ENCODE results near the gene KCNK7.

KCNK7 gene

DNA sequence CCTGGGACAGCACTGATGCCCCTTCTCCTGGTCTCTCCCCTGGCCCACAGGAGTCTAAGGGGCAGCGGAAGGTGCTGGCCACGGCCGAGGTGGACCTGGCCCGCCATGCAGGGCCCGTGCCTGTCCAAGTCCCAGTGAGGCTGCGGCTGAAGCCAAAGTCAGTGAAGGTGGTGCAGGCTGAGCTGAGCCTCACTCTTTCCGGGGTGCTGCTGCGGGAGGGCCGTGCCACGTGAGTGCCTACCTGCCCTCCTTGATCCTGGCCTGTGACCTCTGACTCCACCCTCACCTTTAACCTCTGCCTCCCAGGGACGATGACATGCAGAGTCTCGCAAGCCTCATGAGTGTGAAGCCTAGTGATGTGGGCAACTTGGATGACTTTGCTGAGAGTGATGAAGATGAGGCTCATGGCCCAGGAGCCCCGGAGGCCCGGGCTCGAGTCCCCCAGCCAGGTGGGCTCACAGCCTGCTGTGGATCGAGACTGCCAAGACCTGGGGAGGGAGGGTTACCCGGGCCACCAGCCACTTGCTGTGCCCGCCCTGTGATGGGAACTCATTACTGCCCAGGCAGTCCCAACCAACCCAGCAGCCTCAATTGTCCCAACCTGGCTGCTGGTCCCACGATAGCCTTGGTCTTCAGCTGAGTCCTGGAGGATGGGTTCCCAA is 15.4 kb downstream of the KCNK7 start:
- Histone ChIP-seq H3K4me3 (ENCODE audit: control insufficient read depth in 1 of 7, extremely low read depth in 1 of 7, insufficient read depth in 4 of 7, low read depth in 2 of 7, low read length in 6 of 7) (no peak overlapping the region), H3K9me3 (ENCODE audit: control extremely low read depth in 1 of 5, control insufficient read depth in 4 of 5, insufficient read depth in 2 of 5, low read depth in 1 of 5, low read length in 4 of 5) (no peaks in the 10 kb centered on the region), H3K4me1 (ENCODE audit: control extremely low read depth in 1 of 4, control insufficient read depth in 4 of 4, insufficient read depth in 4 of 4, low read length in 3 of 4) (peaks cover 0 to 35% (median 28%) of the 10 kb centered on the region in 4 experiments), H3K27me3 (replicated peaks in 2 of 5; ENCODE audit: control insufficient read depth in 4 of 5, insufficient read depth in 5 of 5, low read length in 4 of 5) (no peaks in the 10 kb centered on the region), H3K36me3 (ENCODE audit: control insufficient read depth in 4 of 4, insufficient read depth in 4 of 4, low read length in 3 of 4) (peaks cover 0 to 54% (median 36%) of the 10 kb centered on the region in 4 experiments), H3K27ac (ENCODE audit: insufficient read depth in 1 of 2, low read depth in 1 of 2, low read length in 2 of 2, poor library complexity in 1 of 2, severe bottlenecking in 2 of 2) (no peak overlapping the region)
- no peak for DNase-seq
- 97% methylated on average over 17 of the region's 19 CpGs for WGBS (ENCODE audit: insufficient coverage)
- ChIA-PET POLR2A (interaction anchor here (1.1 kb wide), 1 partner anchor 9 kb away, joined by 3 read pairs; no protein-coding TSS in a partner anchor), CTCF (interaction anchor here (0.7 to 16.4 kb wide), 3 partner anchors 8 to 41 kb away, joined by 3 to 262 read pairs (median 170); partner anchors contain the start of gene FAM89B)

DNA sequence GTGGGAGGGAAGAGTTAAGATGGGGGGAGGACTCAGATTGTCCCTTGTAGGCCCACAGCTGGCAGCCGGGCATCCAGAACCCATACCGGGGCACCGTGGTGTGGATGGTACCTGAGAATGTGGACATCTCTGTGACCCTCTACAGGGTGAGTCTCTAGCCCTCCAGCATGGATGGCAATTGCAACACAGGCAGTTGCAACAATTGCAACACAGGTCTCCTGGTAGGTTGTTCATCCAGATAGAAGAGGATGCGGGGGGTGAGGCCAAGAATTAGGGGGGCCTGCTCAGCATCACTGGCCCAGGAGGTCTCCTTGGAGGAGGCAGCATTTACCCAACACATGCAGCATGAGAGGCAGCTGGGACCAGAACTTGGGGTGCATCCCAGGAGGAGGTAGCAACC is 16.3 kb downstream of the KCNK7 start:
- Histone ChIP-seq H3K9me3 (ENCODE audit: control extremely low read depth in 1 of 5, control insufficient read depth in 4 of 5, insufficient read depth in 2 of 5, low read depth in 1 of 5, low read length in 4 of 5) (no peaks in the 10 kb centered on the region), H3K4me3 (ENCODE audit: control insufficient read depth in 1 of 7, extremely low read depth in 1 of 7, insufficient read depth in 4 of 7, low read depth in 2 of 7, low read length in 6 of 7) (no peak overlapping the region), H3K27ac (ENCODE audit: insufficient read depth in 1 of 2, low read depth in 1 of 2, low read length in 2 of 2, poor library complexity in 1 of 2, severe bottlenecking in 2 of 2) (no peak overlapping the region), H3K36me3 (ENCODE audit: control insufficient read depth in 4 of 4, insufficient read depth in 4 of 4, low read length in 3 of 4) (peaks cover 0 to 47% (median 33%) of the 10 kb centered on the region in 4 experiments), H3K4me1 (ENCODE audit: control extremely low read depth in 1 of 4, control insufficient read depth in 4 of 4, insufficient read depth in 4 of 4, low read length in 3 of 4) (peaks cover 0 to 42% (median 34%) of the 10 kb centered on the region in 4 experiments), H3K27me3 (replicated peaks in 2 of 5; ENCODE audit: control insufficient read depth in 4 of 5, insufficient read depth in 5 of 5, low read length in 4 of 5) (no peaks in the 10 kb centered on the region)
- 96% methylated on average over 4 of the region's 4 CpGs for WGBS (ENCODE audit: insufficient coverage)
- CTCF ChIA-PET, result interaction anchor here (9.7 to 16.4 kb wide), 2 partner anchors 11 to 40 kb away, joined by 170 to 262 read pairs; no protein-coding TSS in a partner anchor
- POLR2A ChIA-PET, result interaction anchor here (0.6 kb wide), 1 partner anchor 9 kb away, joined by 4 read pairs; no protein-coding TSS in a partner anchor
- no peak for DNase-seq

DNA sequence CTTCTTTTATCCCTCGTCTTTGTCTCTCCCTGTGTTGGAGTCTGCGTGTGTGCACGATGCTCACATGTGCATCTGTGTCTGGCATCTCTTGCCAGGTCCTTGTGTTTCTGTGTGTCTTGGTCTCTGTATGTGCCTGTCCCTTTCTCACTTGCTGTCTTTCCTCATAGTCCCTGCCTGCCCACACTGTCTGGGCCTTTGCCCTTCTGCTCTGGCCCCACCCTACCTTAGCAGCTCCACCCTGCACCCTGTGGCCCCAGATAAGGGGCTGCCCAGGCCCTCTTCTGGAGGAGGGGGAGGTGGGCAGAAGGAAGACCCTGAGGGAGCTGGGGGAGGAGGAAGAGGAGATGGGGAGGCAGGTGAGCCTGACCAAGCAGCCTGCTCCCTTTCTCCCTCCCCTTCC is 16.9 kb downstream of the KCNK7 start:
- peaks cover 0 to 42% (median 30%) of the 10 kb centered on the region in 4 experiments for H3K36me3 ChIP-seq (ENCODE audit: control insufficient read depth in 4 of 4, insufficient read depth in 4 of 4, low read length in 3 of 4)
- 100% methylated on average over 3 of the region's 3 CpGs for WGBS (ENCODE audit: insufficient coverage)
- no peaks in the 10 kb centered on the region for H3K9me3 ChIP-seq (ENCODE audit: control extremely low read depth in 1 of 5, control insufficient read depth in 4 of 5, insufficient read depth in 2 of 5, low read depth in 1 of 5, low read length in 4 of 5)
- no peak overlapping the region for H3K4me3 ChIP-seq (ENCODE audit: control insufficient read depth in 1 of 7, extremely low read depth in 1 of 7, insufficient read depth in 4 of 7, low read depth in 2 of 7, low read length in 6 of 7)
- no peaks in the 10 kb centered on the region for H3K27me3 ChIP-seq (replicated peaks in 2 of 5; ENCODE audit: control insufficient read depth in 4 of 5, insufficient read depth in 5 of 5, low read length in 4 of 5)
- peaks cover 0 to 45% (median 39%) of the 10 kb centered on the region in 4 experiments for H3K4me1 ChIP-seq (ENCODE audit: control extremely low read depth in 1 of 4, control insufficient read depth in 4 of 4, insufficient read depth in 4 of 4, low read length in 3 of 4)
- DNase-seq, result no peak
- ChIA-PET CTCF (interaction anchor here (1.3 to 16.4 kb wide), 3 partner anchors 11 to 40 kb away, joined by 3 to 262 read pairs (median 170); no protein-coding TSS in a partner anchor), POLR2A (interaction anchor here (0.6 kb wide), 1 partner anchor 10 kb away, joined by 4 read pairs; no protein-coding TSS in a partner anchor)
- no peak overlapping the region for H3K27ac ChIP-seq (ENCODE audit: insufficient read depth in 1 of 2, low read depth in 1 of 2, low read length in 2 of 2, poor library complexity in 1 of 2, severe bottlenecking in 2 of 2)

DNA sequence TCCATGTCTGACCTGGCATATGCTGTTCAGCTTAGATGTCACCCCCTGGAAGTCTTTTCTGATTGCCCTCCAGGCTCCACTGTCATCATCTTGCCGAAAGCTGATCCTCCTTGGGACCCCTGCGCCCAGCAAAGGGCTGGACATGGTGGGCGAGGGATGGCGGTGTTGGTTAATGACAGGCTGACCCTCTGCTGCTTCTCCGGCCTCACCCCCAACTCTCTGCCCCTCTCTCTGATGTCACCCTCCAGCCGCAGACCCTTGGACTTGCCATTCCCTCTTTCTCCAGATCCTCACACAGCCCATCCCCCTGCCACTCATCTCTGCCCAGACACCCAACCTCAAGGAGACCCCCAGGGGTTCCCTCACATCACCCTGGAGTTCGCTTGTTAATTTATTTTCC is 17.5 kb downstream of the KCNK7 start:
- CTCF ChIA-PET, result interaction anchor here (1.3 to 16.4 kb wide), 5 partner anchors 12 to 39 kb away, joined by 3 to 262 read pairs (median 11); no protein-coding TSS in a partner anchor

DNA sequence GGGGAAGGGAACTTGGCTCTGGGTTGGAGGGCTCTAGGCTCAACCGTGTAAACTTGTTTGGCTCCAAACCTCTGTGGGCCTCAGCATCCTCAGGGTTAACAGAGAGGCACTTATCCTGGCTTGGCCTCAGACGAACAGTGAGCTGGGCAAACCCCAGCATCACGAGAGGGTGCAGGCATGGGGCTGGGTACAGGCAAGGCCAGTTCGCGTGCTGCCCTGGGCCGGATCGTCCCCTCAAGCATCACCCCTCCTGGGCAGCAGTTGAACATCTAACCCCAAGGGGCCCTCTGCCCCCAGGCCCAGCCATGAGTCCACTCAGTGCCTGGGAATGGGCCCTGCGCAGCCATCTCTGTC is 17.9 kb downstream of the KCNK7 start:
- H3K4me1 ChIP-seq (ENCODE audit: control extremely low read depth in 1 of 4, control insufficient read depth in 4 of 4, insufficient read depth in 4 of 4, low read length in 3 of 4), result peaks cover 0 to 55% (median 47%) of the 10 kb centered on the region in 4 experiments
- peak overlapping the region in 1 of 2 experiments; percentile 70 for H3K27ac ChIP-seq (ENCODE audit: insufficient read depth in 1 of 2, low read depth in 1 of 2, low read length in 2 of 2, poor library complexity in 1 of 2, severe bottlenecking in 2 of 2)

More for the DNA sequence above, 17.5 kb downstream of the KCNK7 start:
- Histone ChIP-seq H3K27ac (ENCODE audit: insufficient read depth in 1 of 2, low read depth in 1 of 2, low read length in 2 of 2, poor library complexity in 1 of 2, severe bottlenecking in 2 of 2) (peak overlapping the region in 1 of 2 experiments; percentile 70), H3K4me3 (ENCODE audit: control insufficient read depth in 1 of 7, extremely low read depth in 1 of 7, insufficient read depth in 4 of 7, low read depth in 2 of 7, low read length in 6 of 7) (peak overlapping the region in 3 of 7 experiments; percentile 65 to 91 (median 71)), H3K4me1 (ENCODE audit: control extremely low read depth in 1 of 4, control insufficient read depth in 4 of 4, insufficient read depth in 4 of 4, low read length in 3 of 4) (peaks cover 0 to 51% (median 44%) of the 10 kb centered on the region in 4 experiments), H3K36me3 (ENCODE audit: control insufficient read depth in 4 of 4, insufficient read depth in 4 of 4, low read length in 3 of 4) (peaks cover 0 to 40% (median 29%) of the 10 kb centered on the region in 4 experiments), H3K9me3 (ENCODE audit: control extremely low read depth in 1 of 5, control insufficient read depth in 4 of 5, insufficient read depth in 2 of 5, low read depth in 1 of 5, low read length in 4 of 5) (no peaks in the 10 kb centered on the region), H3K27me3 (replicated peaks in 2 of 5; ENCODE audit: control insufficient read depth in 4 of 5, insufficient read depth in 5 of 5, low read length in 4 of 5) (no peaks in the 10 kb centered on the region)
- POLR2A ChIA-PET, result interaction anchor here (4.1 kb wide), 1 partner anchor 8 kb away, joined by 32 read pairs; no protein-coding TSS in a partner anchor
- WGBS (ENCODE audit: insufficient coverage), result 97% methylated on average over 7 of the region's 7 CpGs
- no peak for DNase-seq

DNA sequence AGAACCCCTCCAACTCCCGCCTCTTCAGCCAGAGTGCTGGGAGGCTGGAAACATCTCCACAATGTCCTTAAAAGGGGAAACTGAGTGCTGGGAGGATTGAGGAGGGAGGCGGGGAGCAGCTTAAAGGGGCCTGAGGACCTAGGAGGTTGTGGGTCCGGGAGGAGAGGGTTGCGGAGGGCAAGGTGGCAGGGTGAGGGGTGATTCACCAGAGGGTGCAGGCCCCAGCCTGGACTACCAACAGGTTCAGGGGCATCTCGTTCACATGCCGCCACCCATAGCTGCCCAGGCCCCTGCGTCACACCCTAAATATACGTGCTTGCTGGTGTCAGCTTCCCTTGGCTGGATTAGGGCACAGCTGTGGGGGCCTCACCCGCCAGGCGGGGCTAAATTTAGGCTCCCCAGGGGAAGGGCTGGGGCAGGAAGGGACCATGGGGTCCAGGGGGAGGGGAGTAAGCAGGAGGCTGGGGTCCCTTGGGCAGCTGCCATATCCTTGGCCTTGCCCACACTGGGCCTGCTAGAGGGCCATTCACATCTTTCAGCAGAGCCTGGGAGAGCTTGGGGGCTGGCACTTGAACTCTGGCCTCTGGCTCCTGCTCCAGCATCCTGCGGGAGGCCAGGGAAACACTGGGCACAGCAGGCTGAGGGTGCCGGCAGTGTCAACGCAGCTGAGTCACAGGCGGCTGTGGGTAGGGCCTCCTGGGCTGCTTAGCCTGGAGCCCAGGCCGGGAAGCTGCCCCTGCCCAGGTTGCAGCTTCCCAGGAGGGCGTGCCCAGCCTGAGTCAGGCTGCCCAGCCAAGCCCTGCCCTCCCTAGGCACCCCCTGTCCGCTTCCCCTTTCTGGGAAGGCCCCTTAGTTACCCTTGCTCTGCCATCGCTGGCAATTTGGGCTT is 18.5 kb downstream of the KCNK7 start:
- peaks cover 0 to 57% (median 49%) of the 10 kb centered on the region in 4 experiments for H3K4me1 ChIP-seq (ENCODE audit: control extremely low read depth in 1 of 4, control insufficient read depth in 4 of 4, insufficient read depth in 4 of 4, low read length in 3 of 4)
- POLR2A ChIA-PET, result interaction anchor here (0.6 to 4.1 kb wide), 5 partner anchors 9 to 473 kb away, joined by 3 to 32 read pairs (median 4); partner anchors contain the start of genes MAP3K11 and SCYL1
- peak overlapping the region in 6 of 7 experiments; percentile 50 to 91 (median 68) for H3K4me3 ChIP-seq (ENCODE audit: control insufficient read depth in 1 of 7, extremely low read depth in 1 of 7, insufficient read depth in 4 of 7, low read depth in 2 of 7, low read length in 6 of 7)
- no peaks in the 10 kb centered on the region for H3K27me3 ChIP-seq (replicated peaks in 2 of 5; ENCODE audit: control insufficient read depth in 4 of 5, insufficient read depth in 5 of 5, low read length in 4 of 5)
- peak; percentile 72 to 84 (median 84) for DNase-seq
- no peaks in the 10 kb centered on the region for H3K9me3 ChIP-seq (ENCODE audit: control extremely low read depth in 1 of 5, control insufficient read depth in 4 of 5, insufficient read depth in 2 of 5, low read depth in 1 of 5, low read length in 4 of 5)
- peak overlapping the region; percentile 19 to 70 for H3K27ac ChIP-seq (ENCODE audit: insufficient read depth in 1 of 2, low read depth in 1 of 2, low read length in 2 of 2, poor library complexity in 1 of 2, severe bottlenecking in 2 of 2)
- peaks cover 0 to 36% (median 25%) of the 10 kb centered on the region in 4 experiments for H3K36me3 ChIP-seq (ENCODE audit: control insufficient read depth in 4 of 4, insufficient read depth in 4 of 4, low read length in 3 of 4)
- CTCF ChIA-PET, result interaction anchor here (0.8 to 16.4 kb wide), 6 partner anchors 13 to 449 kb away, joined by 3 to 262 read pairs (median 8); no protein-coding TSS in a partner anchor
- WGBS (ENCODE audit: insufficient coverage), result 20% methylated on average over 14 of the region's 18 CpGs

More for the DNA sequence above, 17.9 kb downstream of the KCNK7 start:
- peaks cover 0 to 40% (median 29%) of the 10 kb centered on the region in 4 experiments for H3K36me3 ChIP-seq (ENCODE audit: control insufficient read depth in 4 of 4, insufficient read depth in 4 of 4, low read length in 3 of 4)
- WGBS (ENCODE audit: insufficient coverage), result 43% methylated on average over 8 of the region's 8 CpGs
- peak overlapping the region in 5 of 7 experiments; percentile 44 to 91 (median 70) for H3K4me3 ChIP-seq (ENCODE audit: control insufficient read depth in 1 of 7, extremely low read depth in 1 of 7, insufficient read depth in 4 of 7, low read depth in 2 of 7, low read length in 6 of 7)
- no peaks in the 10 kb centered on the region for H3K27me3 ChIP-seq (replicated peaks in 2 of 5; ENCODE audit: control insufficient read depth in 4 of 5, insufficient read depth in 5 of 5, low read length in 4 of 5)
- ChIA-PET POLR2A (interaction anchor here (0.6 to 4.1 kb wide), 4 partner anchors 9 to 472 kb away, joined by 4 to 32 read pairs (median 4); partner anchors contain the start of genes MAP3K11 and SCYL1), CTCF (interaction anchor here (0.8 to 16.4 kb wide), 6 partner anchors 12 to 449 kb away, joined by 3 to 262 read pairs (median 8); no protein-coding TSS in a partner anchor)
- DNase-seq, result no peak
- no peaks in the 10 kb centered on the region for H3K9me3 ChIP-seq (ENCODE audit: control extremely low read depth in 1 of 5, control insufficient read depth in 4 of 5, insufficient read depth in 2 of 5, low read depth in 1 of 5, low read length in 4 of 5)
